ENCODE results near the gene PCP2.

Gene PCP2

DNA sequence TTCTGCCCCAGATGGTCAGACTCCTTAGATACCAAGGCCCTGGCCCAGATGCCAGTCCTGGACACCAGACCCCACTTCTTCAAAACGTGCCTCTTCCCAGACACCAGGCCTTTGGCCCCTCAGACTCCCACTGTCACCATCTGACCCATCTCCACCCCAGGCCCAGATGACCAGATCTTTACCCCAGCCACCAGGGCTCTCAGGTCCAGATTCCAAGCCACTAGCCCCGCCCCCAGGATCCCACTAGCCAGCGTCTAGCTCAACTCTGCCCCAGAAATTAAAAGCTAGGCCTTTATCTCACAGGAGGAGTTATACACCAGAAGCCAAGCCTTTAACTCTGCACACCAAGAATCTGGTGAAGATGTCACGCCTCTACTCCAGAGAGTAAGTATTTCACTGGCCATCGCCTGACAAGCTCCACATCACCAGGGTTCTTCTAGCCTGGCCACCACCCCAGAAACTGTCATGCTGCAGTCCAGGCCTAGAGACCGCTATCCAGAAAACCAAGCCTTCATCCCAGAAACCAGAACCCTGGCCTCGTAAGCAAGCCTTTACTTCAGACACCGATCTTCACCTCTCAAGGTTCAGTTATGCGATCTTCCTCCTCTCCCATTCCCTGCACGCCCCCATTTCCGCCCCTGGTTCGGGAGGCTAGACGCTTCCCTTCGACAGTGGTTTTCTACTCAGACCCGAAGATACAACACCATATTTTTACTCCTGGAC lies 4.8 kb downstream of the PCP2 start:
- DNase-seq (ENCODE audit: extremely low read depth, low read depth): no peak

DNA sequence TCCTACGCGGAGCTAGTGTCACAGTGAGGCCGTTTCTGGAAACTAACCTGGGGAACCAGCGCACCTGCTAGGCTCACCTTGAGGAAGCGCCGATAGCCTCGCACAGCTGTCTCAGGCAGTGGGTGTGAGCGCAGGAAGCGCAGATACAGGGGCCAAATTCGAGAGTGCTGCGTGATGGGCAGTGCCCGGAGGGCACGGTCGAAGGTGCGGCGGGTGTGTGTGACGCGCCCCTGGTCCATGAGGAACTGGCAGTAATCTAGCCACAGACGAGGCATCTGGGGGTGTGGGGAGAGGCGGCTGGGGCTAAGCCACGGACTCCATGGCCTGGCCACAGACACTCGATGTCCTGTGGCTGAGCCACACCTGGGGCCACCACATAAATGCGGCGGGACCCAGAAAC lies 6.4 kb downstream of the PCP2 start:
- DNase-seq (ENCODE audit: extremely low read depth, low read depth): no peak
- TF ChIP-seq, protein P1, sequence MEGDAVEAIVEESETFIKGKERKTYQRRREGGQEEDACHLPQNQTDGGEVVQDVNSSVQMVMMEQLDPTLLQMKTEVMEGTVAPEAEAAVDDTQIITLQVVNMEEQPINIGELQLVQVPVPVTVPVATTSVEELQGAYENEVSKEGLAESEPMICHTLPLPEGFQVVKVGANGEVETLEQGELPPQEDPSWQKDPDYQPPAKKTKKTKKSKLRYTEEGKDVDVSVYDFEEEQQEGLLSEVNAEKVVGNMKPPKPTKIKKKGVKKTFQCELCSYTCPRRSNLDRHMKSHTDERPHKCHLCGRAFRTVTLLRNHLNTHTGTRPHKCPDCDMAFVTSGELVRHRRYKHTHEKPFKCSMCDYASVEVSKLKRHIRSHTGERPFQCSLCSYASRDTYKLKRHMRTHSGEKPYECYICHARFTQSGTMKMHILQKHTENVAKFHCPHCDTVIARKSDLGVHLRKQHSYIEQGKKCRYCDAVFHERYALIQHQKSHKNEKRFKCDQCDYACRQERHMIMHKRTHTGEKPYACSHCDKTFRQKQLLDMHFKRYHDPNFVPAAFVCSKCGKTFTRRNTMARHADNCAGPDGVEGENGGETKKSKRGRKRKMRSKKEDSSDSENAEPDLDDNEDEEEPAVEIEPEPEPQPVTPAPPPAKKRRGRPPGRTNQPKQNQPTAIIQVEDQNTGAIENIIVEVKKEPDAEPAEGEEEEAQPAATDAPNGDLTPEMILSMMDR (IDR thresholded peaks at IDR 0.05; ENCODE audit: low read depth, low read length): no peak

More for the DNA sequence above, 4.8 kb downstream of the PCP2 start:
- TF ChIP-seq, protein P1 (IDR thresholded peaks at IDR 0.05; ENCODE audit: low read depth, low read length): no peak

DNA sequence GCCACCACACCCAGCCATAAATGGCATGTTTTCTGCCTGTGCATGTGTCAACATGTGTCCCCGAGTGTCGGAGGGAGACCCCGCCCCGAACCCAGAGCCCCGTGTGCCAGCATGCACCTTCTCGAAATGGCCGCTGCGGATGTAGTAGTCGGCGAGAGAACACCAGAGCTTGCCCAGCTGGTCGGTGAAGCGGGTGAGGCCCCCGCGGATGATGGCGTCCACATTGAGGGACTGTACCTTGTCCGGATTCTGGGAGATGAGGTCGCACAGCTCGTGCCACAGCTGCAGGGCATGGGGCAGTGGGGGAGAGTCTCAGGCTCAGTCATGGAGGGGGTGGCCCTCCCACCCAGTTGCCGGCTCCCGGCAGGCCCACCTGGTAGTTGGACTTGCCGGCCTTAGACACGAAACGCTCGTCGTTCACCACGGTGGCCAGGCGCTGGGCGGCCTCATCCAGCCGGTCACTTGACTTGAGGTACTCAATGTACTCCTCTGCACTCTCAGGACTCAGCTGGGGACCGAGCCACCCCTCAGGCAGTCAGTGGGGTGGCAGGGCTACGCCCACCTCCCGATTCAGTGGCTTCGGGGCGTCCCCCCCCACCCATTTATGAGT lies 7.7 kb downstream of the PCP2 start:
- no peak for DNase-seq (ENCODE audit: extremely low read depth, low read depth)
- TF ChIP-seq, protein P1 (IDR thresholded peaks at IDR 0.05; ENCODE audit: low read depth, low read length): no peak

DNA sequence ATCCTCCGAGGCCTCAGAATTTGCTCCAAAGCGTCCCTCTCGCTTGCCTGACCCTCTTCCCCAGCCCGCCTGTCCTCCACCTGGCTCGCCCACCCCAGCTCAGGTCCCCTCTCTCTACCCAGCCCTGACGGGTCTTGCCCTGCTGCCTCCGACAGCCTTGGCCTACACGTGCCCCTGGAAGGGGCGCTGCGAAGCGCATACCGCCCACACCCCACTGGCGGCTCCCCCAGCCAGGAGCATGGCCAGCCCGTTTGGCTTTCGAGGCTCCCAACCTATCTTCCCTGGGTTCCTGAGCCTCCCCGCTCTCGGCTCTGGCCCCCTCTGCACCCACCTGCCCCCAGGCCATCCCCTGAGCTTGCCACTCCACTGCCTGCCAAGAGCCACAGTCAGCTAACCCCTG lies 8.7 kb downstream of the PCP2 start:
- TF ChIP-seq, protein P1 (IDR thresholded peaks at IDR 0.05; ENCODE audit: low read depth, low read length): no peak
- DNase-seq (ENCODE audit: extremely low read depth, low read depth): no peak

DNA sequence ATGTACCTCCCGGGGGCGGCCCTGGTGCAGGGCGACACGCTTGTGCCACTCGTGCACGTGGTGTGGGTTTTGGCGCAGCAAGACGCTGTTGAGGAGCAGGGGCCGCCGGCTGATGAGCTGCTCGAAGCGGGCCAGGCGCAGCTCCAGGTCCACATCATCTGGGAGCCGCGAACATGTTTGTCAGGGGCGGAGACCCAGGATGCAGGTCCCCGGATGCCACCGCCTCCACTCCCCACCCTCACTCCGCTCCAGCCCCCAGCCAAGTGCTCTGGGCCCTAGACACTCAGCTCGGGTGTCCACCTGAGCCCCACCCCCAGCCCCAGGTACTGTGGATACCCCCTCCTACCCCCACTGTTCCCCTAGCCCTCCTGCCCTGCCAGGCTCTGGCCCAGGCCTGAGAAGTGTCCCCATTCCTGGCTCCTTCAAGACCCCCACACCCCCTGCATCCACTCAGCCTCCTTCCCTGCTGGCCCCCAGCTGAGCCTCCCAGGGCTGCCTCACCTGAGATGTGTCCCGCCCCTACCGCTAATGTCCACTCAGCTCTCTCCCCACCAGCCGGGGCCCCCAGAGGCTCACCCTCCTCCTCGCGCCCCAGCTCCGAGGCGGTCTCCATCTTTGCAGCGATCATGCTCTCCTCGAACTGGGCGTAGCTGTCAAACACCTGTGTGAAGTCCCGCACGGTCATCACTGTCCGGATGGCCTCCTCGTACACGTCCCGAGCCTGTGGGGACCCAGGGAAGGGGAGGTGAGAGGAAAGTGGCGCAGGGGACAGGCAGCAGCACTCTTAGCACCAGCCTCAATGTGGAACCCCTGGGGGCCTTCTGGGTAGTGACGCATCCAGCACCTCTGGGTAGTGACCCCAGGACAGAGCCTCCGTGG lies 9.6 kb downstream of the PCP2 start:
- TF ChIP-seq, protein P1 (IDR thresholded peaks at IDR 0.05; ENCODE audit: low read depth, low read length): no peak
- DNase-seq (ENCODE audit: extremely low read depth, low read depth): no peak

DNA sequence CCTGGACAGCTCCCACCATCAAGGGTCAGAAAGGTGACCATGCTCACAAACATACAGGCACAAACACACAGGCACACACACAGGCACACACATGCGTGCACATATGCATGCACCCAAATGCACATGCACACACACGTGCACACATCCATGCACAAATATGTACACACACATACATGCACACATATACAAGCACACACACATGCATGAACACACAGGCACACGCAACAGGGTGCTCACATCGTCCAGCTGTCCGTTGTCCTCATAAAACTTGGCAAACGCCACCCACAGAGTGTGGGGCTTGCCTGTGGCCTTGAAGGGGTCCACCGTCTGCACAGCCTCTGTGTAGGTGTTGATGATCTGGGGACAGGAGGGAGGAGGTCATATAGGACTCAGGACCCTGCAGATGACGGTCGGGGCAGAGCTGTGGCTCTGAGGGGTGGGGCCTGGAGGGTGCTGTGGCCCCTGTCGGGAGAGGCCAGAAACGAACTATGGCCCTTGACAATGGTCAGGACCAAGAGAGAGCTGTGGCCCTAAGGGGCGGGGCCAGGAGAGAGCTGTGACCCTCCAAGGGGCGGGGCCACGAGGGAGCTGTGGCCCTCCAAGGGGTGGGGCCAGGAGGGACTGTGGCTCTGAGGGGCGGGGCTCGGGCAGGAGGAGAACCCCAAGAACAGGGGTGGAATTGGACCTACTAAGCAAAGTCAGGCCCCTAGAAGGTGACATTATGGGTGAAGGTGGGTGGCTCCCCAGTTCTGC lies 10.4 kb downstream of the PCP2 start:
- no peak for DNase-seq (ENCODE audit: extremely low read depth, low read depth)
- TF ChIP-seq, protein P1 (IDR thresholded peaks at IDR 0.05; ENCODE audit: low read depth, low read length): no peak
